Thoracic aorta (tissue), 2 donors: ENCODE measurements around the gene PHF2. TPM values are rescaled to one million over a fixed set of nuclear protein-coding genes. Genes with fewer than 3 reads are reported as not detected.

Experiments used
- ATAC-seq: fragments of 150-250 bp; one replicate; pipeline ENCODE4 v1.8.0; 2017; ENCODE audit warnings: low read depth; ENCODE audit not compliant: insufficient number of reproducible peaks, low FRiP score
- DNase-seq: peaks from one replicate; pipeline ENCODE4 v3.0.0-alpha.2; 2020; ENCODE audit warnings: low spot score
- H3K27ac ChIP-seq, 2 donors: fragments of 200-600 bp; sonication (generic); 1 replicate in 1 of 2; 2 replicates in 1 of 2; pipeline ENCODE4 v1.5.1; 2016; ENCODE audit warnings: mild to moderate bottlenecking in 2 of 2, moderate library complexity in 2 of 2
- H3K27me3 ChIP-seq: fragments of 200-600 bp; sonication (generic); replicated peaks from 2 replicates; pipeline ENCODE4 v1.6.0; 2016; ENCODE audit warnings: mild to moderate bottlenecking; ENCODE audit not compliant: insufficient read depth
- H3K36me3 ChIP-seq: fragments of 200-600 bp; sonication (generic); one replicate; pipeline ENCODE4 v1.5.1; 2016
- H3K4me1 ChIP-seq, 2 donors: fragments of 200-600 bp; sonication (generic); 1 replicate in 1 of 2; 2 replicates in 1 of 2; pipeline versions ENCODE4 v1.5.1 to v1.6.0; 2016; ENCODE audit warnings: low read depth in 2 of 2, mild to moderate bottlenecking in 1 of 2; ENCODE audit not compliant: control insufficient read depth in 1 of 2
- H3K4me3 ChIP-seq: fragments of 200-600 bp; sonication (generic); 2 replicates; pipeline ENCODE4 v1.5.1; 2016; ENCODE audit warnings: mild to moderate bottlenecking
- H3K9me3 ChIP-seq: fragments of 200-600 bp; sonication (generic); 2 replicates; pipeline ENCODE4 v1.5.1; 2016
- total RNA-seq, 2 donors: library from RNA; depleted of rRNA; stranded (reverse); fragments of >200 nt; gene quantifications; one replicate each; pipeline versions ENCODE4 v1.1.0 to v1.2.3, GENCODE V29; 2016
- TF ChIP-seq, protein P1 (sequence below): fragments of 200-600 bp; sonication (generic); IDR thresholded peaks from one replicate; pipeline ENCODE4 v1.5.1; 2019; ENCODE audit warnings: antibody characterized with exemption

The PHF2 gene
- total RNA-seq, 2 donors from 2014 or later = 29.9 to 36.6 TPM

GRCh38 chr9:93624431-93624834, 48.0 kb downstream of the PHF2 start:
- H3K4me3 ChIP-seq = no peak overlapping the region
- H3K4me1 ChIP-seq = peaks cover 3 to 22% of the 10 kb centered on the region in 2 donors
- DNase-seq (no peak), ATAC-seq (no peak)
- no peak overlapping the region for H3K27ac ChIP-seq
- no peaks in the 10 kb centered on the region for H3K27me3 ChIP-seq
- H3K9me3 ChIP-seq = peaks cover 8% of the 10 kb centered on the region
- H3K36me3 ChIP-seq = no peaks in the 10 kb centered on the region
- TF ChIP-seq, protein P1, sequence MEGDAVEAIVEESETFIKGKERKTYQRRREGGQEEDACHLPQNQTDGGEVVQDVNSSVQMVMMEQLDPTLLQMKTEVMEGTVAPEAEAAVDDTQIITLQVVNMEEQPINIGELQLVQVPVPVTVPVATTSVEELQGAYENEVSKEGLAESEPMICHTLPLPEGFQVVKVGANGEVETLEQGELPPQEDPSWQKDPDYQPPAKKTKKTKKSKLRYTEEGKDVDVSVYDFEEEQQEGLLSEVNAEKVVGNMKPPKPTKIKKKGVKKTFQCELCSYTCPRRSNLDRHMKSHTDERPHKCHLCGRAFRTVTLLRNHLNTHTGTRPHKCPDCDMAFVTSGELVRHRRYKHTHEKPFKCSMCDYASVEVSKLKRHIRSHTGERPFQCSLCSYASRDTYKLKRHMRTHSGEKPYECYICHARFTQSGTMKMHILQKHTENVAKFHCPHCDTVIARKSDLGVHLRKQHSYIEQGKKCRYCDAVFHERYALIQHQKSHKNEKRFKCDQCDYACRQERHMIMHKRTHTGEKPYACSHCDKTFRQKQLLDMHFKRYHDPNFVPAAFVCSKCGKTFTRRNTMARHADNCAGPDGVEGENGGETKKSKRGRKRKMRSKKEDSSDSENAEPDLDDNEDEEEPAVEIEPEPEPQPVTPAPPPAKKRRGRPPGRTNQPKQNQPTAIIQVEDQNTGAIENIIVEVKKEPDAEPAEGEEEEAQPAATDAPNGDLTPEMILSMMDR = no peak

DNA sequence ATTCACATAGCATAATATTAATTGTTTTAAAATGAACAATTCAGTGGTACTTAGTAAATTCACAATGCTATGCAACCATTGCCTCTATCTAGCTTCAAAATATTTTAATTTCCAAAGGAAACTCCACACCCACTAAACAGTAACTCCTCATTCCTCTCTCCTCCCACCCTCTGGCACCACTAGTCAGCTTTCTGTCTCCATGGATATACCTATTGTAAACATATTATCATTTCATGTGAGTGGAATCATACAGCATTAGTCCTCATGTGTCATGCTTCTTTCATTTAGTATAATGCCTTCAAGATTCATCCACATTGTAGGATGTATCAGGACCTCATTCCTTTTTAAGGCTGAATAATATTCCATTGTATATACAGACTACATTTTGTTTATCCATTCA, 48.6 kb downstream of the PHF2 start:
- Histone ChIP-seq H3K27me3 (no peaks in the 10 kb centered on the region), H3K27ac (no peak overlapping the region)
- ATAC-seq = no peak

DNA sequence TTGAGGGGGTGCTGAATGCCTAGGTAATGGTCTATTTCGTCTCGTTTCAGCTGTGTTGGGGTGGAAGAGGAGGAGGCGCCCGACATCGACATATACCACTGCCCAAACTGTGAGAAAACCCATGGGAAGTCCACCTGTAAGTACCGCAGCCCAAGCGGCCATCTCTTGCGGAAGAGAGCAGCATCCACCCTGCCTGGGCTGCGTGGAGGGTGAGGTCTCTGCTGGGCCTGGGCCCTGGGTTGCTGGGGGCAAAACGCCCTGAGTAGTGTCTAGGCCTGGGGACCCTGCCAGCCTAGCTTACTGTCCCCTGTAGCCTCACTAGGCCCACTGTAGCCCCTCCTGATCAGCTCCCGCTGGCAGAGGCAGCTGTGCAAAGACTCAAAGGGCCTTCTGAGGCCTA, 53.5 kb downstream of the PHF2 start:
- TF ChIP-seq, protein P1 = no peak
- Histone ChIP-seq H3K4me3 (no peak overlapping the region), H3K9me3 (peaks cover 8% of the 10 kb centered on the region), H3K4me1 (no peaks in the 10 kb centered on the region), H3K27me3 (no peaks in the 10 kb centered on the region), H3K36me3 (peaks cover 19% of the 10 kb centered on the region), H3K27ac (no peak overlapping the region)
- no peak for ATAC-seq
- DNase-seq = no peak

More for the DNA sequence above, 48.6 kb downstream of the PHF2 start:
- H3K36me3 ChIP-seq = no peaks in the 10 kb centered on the region
- TF ChIP-seq, protein P1 = no peak
- peaks cover 8% of the 10 kb centered on the region for H3K9me3 ChIP-seq
- H3K4me3 ChIP-seq = no peak overlapping the region
- peaks cover 3 to 16% of the 10 kb centered on the region in 2 donors for H3K4me1 ChIP-seq
- no peak for DNase-seq

DNA sequence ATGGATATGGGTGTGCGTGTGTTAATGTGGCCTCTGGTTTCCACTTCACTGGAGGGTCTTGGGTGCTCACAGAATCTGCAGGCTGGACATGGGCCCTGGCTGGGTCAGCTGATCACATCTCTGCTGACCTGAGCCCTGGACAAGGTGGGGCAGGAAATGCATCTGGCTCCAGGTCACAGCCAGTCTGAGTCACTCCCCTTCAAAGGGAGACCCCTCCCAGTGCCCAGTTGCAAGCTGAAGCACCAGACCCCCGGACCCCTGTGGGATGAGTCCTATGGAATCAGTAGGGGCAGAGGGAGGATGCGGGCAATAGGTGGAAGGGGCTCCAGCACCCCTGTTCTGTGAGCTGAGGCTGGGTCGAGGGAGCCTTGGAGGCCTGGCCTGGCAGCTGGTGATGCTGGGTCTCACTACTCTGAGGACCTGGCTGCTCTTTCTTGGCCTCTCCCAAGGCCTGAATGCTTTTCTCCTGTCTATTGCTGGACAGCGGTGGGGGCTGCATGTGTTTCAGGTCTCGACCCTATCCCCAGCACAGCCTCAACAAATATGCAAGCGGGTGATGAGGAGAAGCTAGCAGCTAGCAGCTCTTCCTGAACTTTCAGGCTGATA, 54.5 kb downstream of the PHF2 start:
- H3K36me3 ChIP-seq = peaks cover 24% of the 10 kb centered on the region

GRCh38 chr9:93633492-93634221, 57.3 kb downstream of the PHF2 start:
- no peaks in the 10 kb centered on the region for H3K4me1 ChIP-seq
- H3K27ac ChIP-seq = no peak overlapping the region
- TF ChIP-seq, protein P1 = no peak
- peaks cover 4% of the 10 kb centered on the region for H3K9me3 ChIP-seq
- H3K36me3 ChIP-seq = peaks cover 47% of the 10 kb centered on the region
- DNase-seq = no peak
- no peak for ATAC-seq
- H3K27me3 ChIP-seq = no peaks in the 10 kb centered on the region
- no peak overlapping the region for H3K4me3 ChIP-seq

More for the DNA sequence above, 54.5 kb downstream of the PHF2 start:
- Histone ChIP-seq H3K4me3 (no peak overlapping the region), H3K4me1 (no peaks in the 10 kb centered on the region), H3K27me3 (no peaks in the 10 kb centered on the region), H3K9me3 (peaks cover 8% of the 10 kb centered on the region), H3K27ac (no peak overlapping the region)
- DNase-seq (no peak), ATAC-seq (no peak)
- TF ChIP-seq, protein P1 = no peak
